D341Med (cell line): ENCODE results near the gene PLA2G1B.

Experiments
- DNase-seq: peaks from one replicate; pipeline ENCODE4 v3.0.0; 2012; ENCODE audit warnings: low spot score

PLA2G1B gene

DNA sequence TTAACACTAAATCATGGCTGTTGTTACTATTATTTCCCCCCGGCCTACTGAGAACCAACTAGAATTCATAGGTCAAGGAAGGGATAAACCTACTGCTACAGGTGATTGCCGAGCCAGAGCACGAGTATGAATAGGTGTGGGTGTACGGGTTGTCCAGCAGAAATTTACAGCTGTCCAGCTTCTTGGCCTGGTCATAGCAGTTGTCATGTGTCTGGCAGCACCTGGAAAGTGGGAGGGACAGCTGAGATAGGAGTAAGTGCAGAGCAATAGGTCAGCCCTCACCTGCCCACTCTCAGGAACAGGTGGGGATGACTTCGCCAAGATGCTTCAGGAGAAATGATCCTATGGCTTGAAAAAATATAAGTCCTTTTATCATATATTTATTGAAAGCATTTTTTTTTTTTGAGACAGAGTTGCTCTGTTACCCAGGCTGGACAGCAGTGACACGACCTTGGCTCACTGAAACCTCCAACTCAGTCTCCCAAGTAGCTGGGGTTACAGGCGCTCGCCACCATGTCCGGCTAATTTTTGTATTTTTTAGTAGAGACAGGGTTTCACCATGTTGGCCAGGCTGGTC is 2.6 kb downstream of the PLA2G1B start:
- DNase-seq: no peak

DNA sequence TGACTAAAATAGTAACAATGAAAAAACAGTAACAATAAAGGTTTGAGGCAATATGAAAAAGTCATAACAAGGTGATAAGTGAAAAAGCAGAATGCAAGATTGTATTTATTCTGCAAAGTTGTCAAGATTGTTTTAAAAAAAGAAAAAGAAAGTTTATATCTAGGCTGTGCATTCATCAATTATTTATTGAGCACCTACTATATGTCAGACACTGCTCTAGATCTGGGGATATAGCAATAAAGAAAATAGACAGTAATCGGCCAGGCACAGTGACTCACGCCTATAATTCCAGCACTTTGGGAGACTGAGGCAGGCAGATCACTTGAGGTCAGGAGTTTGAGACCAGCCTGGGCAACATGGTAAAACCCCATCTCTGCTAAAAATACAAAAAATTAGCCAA is 3.8 kb downstream of the PLA2G1B start:
- DNase-seq: no peak

DNA sequence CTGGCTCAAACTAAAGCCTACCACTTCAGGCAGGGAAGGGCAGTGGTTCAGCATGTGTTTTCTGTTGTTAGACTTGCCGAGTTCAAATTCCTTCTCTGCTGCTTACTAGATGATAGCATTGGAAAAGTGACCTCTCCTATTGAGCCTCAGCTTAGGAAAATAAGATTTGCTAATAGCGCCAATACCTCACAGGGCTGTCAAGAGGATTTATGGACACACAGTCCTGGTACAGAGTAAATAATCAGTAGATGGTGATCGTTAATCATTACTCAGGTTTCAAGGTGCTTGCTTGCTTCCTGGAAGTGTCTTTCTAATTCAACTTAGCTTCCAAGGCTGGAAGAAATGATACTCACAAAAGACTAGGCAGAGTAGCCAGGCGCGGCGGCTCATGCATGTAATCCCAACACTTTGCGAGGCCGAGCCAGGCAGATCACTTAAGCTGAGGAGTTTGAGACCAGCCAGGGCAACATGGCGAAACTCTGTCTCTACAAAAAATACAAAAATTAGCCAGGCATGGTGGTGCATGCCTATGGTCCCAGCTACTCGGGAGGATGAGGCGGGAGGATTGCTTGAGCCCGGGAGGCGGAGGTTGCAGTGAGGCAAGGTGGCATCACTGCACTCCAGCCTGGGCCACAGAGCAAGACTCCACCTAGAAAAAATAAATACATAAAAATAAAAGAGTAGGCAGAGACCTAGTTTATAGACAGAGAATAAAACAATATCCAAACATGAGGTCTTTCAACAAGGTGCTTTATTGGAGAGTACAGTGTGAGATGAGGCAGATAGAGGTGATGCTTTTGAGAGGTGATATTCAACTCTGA is 6.0 kb downstream of the PLA2G1B start:
- no peak for DNase-seq

DNA sequence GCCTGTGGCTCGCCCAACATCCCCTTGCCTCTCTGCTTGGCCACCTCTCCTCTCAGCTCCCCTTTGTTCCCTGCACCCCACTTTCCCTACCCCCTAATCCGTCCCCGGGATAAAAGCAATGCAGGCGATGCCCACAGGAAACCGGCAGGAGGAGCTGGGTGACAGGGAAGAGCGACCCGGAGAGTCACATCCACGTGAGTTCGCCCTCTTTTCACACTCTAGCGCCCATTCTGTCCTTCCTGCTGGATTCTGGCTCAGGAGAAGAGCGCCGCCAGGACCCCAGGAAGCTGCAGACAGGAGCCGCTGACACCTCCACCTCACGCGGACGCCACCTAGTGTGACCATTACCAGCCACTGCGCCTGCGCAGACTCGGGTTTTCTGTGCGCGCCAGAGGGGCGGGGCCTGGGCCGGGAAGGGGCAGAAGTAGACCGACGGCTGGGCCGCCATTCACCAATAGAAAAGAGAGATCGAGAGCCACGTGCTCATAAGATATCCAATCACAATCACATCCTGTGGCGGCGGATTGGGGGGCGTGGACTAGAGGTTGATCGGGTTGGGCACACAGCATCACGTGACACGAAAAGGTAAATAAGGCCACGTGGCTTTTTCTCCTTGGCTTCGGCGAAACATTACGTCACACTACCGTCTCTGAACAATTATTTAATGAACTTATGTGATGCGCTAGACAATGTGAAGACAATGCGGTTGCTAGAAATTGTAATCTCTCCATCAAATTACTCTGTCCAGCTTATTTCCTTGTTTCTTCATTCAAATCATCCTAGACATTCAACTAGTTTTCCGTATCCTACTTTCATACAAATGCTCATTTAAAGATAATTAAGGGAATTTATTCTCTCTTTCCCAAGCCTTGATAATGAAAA is 10.1 kb downstream of the PLA2G1B start:
- DNase-seq: peak; percentile 98

DNA sequence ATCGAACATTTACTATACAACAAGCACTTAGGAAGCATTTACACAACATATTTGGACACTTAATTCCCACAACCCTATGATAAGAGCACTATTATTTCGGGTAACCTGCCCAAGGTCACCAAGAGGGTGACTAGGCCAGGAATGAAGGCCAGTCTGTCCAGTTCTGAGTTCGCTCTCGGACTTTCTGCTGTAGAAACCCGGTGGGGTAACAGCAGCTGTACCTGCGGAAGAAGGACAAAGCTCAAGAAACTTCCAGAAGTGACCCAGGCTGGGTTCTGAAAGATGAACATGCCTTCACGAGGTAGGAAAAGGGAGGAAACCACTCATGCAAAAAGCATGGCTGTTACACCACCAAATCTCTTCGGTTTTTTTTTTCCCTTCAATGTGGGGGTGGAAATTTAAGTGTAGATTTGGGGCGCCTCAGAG is 10.8 kb downstream of the PLA2G1B start:
- DNase-seq: no peak

DNA sequence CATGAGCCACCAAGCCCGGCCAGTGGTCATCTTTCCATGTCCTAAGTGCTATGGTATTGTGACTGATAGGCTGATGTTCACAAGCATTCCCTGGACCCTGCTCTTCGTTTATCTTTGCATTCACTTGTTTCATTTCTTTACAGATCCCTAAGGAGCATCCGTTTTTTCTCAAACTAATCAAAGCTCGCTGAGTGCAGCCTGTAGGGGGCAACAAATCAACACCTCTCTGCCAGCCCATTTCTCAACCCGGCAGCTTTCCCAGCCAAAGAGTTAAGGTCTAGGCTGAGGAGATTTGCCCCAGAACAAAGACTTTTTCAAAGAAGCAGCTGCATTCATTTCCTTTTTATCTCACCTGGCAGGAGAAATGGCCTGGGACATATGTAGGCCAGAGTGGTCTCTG is 13.4 kb downstream of the PLA2G1B start:
- DNase-seq: no peak

DNA sequence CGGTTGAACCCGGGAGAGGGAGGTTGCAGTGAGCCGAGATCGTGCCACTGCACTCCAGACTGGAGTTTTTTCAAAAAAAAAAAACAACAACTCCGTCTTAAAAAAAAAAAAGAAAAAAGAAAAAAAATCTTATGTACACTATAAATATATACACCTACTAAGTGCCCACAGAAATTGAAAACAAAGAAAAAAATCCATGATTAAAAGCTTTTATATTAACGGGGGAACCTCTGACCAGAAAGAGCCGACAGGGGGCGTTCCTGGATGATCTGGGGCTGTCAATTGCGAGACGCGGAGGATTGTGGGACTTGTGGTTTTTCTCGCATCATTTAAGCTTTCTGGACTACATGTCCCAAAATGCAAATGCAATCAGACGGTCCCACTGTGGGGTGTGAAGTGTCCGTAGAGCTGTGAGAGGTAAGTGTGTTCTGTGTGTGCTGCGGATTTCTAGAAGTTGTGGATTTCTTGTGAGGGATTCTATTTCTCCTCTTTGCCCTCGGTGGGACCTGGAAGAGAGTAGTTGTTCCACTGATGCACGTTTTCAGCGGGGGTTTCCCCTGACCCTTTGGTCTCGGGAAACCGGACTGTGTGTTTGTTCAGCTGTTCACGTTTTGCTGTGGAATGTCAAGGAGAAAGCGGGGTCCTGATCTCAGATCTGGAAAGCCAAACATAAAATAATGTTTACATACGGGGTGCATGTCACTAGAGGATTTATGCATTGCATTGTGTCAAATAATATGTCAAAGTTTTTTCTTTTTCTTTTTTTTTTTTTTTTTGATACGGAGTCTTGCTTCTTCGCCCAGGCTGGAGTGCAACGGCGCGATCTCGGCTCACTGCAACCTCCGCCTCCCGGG is 25.4 kb downstream of the PLA2G1B start, which contains the start of gene SIRT4:
SIRT4 (plus strand) TSS at position 360 of the 854 bp plus-strand sequence. CDS start 1,241 bp downstream, outside the sequence.
- peak; percentile 90 for DNase-seq

DNA sequence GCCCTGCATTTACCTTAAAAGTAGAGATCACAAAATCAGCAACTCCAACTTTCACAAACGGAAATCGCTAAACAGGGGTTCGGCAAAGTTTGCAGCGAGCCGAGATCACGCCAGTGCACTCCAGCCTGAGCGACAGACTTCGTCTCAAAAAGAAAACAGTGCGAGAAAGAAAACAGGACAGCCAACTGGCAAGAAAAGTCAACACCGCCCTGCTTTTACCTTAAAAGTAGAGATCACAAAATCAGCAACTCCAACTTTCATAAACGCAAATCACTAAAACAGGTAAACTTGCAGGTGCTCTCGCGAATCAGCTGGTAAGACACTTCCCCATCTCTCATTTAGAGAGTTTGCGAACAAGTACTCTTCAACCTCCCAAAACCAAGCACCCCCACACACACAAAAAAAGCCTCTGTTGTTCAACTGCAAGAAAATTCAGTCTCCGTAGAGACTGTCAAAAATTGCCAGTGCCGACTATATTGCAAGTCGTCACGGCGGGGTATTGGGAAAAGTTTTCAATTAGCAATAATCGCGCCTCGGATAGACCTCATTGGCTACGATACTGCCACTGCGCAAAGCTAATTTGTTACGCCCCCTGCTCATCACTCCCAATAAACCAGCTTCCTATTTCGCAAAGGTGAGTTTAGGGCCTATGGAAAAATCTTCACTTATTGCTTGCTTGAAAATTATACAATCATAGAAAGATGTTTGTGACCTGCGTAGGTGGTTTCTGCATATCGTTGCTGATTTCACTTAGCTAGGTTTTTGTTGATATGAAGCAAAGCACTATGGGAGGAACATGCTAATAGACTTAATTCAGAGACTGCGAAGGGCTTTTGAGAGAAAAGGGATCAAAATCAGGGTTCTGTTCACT is 34.7 kb downstream of the PLA2G1B start, which contains the start of gene RNU4-1:
RNU4-1 (minus strand) TSS at position 577 of the 871 bp plus-strand sequence.
- peak; percentile 61 for DNase-seq

DNA sequence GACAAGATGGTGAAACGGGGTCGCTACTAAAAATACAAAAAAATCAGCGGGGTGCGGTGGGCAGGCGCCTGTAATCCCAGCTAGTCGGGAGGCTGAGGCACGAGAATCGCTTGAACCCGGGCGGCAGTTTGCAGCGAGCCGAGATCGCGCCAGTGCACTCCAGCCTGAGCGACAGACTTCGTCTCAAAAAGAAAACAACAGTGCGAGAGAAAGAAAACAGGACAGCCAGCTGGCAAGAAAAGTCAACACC is 35.2 kb downstream of the PLA2G1B start:
- DNase-seq: no peak

DNA sequence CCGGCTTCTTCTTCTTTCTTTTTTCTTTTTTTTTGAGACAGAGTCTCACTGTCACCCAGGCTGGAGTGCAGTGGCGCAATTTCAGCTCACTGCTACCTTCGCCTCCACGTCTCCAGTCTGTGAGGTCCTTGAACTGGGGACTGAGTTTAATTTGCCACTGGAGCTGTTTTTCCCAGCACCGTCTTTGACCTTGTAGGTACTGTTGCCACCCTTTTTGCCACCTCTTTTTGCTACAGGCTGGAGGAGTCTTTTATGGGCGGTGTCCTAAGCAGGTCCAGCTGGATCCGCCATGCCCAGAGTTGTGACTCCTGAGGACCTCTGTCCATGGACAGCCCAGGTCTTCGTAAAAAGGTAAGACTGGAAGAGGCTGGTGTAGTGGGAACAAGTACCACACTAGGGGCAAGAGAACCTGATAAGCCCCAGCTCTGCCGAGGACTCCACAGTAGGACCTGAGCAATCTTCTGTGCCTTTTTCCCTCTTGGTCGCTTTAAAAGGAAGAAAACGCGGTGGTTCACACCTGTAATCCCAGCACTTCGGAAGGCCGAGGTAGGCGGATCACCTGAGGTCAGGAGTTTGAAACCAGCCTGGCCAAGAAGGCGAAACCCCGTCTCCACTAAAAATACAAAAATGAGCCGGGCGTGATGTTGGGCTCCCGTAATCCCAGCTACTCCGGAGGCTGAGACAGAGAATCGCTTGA is 36.8 kb downstream of the PLA2G1B start:
- DNase-seq: no peak

DNA sequence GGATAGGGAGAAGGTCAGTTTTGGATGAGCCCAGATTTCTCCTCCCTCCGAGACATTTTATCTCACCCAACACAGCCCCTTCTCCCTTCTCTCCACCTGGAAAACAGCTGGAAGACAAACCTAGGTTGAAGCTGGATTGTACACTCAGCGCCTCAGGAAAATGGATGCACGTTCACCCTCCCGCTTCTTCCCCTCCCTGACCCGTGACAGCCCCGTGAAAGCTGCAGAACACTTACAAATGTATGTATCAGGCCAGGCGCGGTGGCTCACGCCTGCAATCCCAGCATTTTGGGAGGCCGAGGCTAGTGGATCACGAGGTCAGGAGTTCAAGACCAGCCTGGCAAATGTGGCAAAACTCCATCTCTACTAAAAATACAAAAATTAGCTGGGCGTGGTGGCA is 40.1 kb downstream of the PLA2G1B start:
- DNase-seq: no peak

DNA sequence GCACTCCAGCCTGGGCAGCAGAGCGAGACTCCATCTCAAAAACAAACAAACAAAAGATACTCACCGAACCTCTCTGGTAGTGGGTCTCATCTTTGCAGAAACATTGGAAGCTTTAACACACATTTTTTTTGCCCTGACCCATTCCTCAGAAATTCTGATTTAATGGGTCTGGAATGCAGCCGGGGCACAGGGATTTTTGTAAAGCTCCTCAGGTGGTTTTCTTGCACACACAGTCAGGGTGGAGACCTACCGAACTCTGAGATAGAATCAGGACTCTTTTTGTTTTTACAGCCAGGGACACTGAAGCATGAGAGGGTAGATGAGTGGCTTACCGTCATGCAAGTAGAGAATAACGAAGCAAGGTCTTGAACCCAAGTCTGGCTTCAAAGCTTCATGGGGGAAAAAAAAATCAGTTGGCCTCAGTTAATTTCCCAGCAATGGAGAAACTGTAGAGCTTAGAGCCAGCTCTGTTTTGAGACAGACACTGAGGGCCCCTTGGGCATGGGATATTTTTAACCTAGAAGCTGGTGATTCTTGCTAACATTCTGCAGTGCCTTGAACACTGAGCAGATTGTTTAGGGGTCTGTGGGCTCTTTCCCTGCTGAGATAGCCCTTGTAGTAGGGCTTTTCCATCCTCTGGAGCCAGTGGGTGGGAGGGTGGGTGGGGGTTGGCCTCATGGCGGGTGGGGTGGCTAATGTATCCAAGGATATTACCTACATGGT is 40.6 kb downstream of the PLA2G1B start:
- no peak for DNase-seq

DNA sequence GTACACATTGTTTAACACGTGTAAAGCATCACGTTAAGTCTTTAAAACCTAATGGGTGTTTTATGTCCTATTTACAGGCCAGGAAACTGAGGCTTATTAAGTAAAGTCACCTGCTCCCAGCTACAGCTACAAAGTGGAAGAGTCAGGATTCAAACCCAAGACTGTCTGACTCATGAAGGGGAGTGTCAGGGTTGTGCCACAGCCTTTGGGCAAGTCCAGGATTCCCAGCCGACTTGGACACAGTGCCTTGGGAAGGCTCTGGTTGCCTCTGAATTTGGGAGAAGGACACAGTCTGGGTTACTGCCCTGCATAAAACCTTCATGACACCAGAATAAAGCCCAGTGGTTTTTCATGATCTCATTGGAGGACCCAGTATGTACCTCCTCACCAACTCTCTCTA is 43.2 kb downstream of the PLA2G1B start:
- no peak for DNase-seq

DNA sequence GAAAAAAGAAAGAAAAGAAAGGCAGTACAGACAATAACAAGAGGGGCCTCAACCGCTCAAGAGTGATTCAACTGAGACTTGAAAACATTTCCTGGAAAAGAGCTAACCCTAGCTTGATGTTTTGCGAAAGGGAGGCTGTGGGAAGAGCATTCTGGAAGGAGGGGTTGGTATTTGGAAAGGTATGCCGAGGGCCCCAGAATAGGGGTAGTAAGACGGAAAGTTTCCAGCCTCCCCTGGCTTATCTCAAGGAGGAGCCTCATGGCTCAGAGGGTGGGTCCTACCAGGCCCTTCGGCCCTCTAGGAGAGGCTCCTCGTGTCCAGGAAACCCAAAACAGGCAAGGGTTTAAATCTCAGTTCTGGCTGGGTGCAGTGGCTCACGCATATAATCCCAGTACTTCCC is 44.3 kb downstream of the PLA2G1B start:
- no peak for DNase-seq

DNA sequence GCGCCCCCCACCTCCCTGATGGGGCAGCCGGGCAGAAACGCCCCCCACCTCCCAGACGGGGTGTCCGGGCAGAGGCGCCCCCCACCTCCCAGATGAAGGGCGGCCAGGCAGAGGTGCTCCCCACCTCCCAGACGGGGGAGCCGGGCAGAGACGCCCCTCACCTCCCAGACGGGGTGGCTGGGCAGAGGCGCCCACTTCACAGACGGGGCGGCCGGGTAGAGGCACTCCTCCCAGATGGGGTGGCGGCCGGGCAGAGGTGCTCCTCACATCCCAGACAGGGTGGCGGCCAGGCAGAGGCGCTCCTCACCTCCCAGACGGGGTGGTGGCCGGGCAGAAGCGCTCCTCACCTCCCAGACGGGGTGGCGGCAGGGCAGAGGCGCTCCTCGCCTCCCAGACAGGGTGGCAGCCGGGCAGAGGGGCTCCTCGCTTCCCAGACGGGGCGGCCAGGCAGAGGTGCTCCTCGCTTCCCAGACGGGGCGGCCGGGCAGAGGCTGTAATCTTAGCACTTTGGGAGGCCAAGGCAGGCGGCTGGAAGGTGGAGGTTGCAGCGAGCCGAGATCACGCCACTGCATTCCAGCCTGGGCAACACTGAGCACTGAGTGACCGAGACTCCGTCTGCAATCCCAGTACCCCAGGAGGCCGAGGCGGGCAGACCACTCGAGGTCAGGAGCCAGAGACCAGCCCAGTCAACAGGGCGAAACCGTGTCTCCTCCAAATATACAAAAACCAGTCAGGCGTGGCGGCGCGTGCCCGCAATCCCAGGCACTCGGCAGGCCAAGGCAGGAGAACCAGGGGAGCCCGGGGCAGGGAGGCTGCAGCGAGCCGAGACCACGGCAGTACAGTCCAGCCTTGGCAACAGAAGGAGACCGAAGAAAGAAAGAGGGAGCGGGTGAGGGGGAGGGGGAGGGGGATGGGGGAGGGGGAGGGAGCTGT is 49.2 kb downstream of the PLA2G1B start:
- no peak for DNase-seq

DNA sequence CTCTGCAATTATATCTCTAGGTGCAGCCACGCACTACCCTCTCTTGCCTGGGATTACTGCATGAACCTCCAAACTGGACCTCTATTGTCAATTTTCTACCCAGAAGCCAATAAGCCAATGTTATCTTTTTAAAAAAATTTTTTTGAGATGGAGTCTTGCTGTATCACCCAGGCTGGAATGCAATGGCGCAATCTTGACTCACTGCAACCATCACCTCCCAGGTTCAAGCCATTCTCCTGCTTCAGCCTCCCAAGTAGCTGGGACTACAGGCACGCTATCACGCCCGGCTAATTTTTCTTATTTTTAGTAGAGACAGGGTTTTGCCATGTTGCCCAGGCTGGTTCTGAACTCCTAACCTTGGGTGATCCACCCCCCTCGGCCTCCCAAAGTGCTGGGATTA is 50.8 kb downstream of the PLA2G1B start:
- DNase-seq: no peak
